GM19351 (cell line): ENCODE data around the gene ITGB4.

Experiments
- ATAC-seq: cut with Tn5 transposase; IDR thresholded peaks from one replicate; pipeline ENCODE4 v1.9.1; 2021; ENCODE audit warnings: mild to moderate bottlenecking, moderate library complexity; ENCODE audit not compliant: unreplicated experiment

The ITGB4 gene

GRCh38 chr17:75695830-75696271 is 25.4 kb upstream of the ITGB4 start:
- no peak for ATAC-seq

- no peak for ATAC-seq
These were observed 23.5 kb upstream of the ITGB4 start for GRCh38 chr17:75697651-75698291.

- ATAC-seq = no peak
These were observed 22.6 kb upstream of the ITGB4 start for GRCh38 chr17:75698659-75699058.

- ATAC-seq = no peak
These were observed 20.0 kb upstream of the ITGB4 start for GRCh38 chr17:75701288-75701687.

GRCh38 chr17:75703191-75703590 is 18.1 kb upstream of the ITGB4 start:
- no peak for ATAC-seq

GRCh38 chr17:75703591-75703990 is 17.7 kb upstream of the ITGB4 start:
- ATAC-seq = no peak

- ATAC-seq = no peak
These were observed 16.0 kb upstream of the ITGB4 start for GRCh38 chr17:75704963-75705875.

- ATAC-seq = no peak
These were observed 15.1 kb upstream of the ITGB4 start for GRCh38 chr17:75706042-75706728.

- no peak for ATAC-seq
These were observed 14.1 kb upstream of the ITGB4 start for GRCh38 chr17:75707079-75707571.

- ATAC-seq = no peak
These were observed 8.8 kb upstream of the ITGB4 start for GRCh38 chr17:75712446-75712845.

GRCh38 chr17:75719732-75720131 is 1.5 kb upstream of the ITGB4 start:
- no peak for ATAC-seq

- no peak for ATAC-seq
These were observed 278 bp downstream of the ITGB4 start for GRCh38 chr17:75721463-75722011.

GRCh38 chr17:75722076-75722475 is 817 bp downstream of the ITGB4 start:
- no peak for ATAC-seq

GRCh38 chr17:75722542-75723095 is 1.4 kb downstream of the ITGB4 start:
- no peak for ATAC-seq

GRCh38 chr17:75723171-75723930 is 2.1 kb downstream of the ITGB4 start:
- ATAC-seq = no peak

- no peak for ATAC-seq
These were observed 3.1 kb downstream of the ITGB4 start for GRCh38 chr17:75724016-75725003.

GRCh38 chr17:75725504-75725903 is 4.2 kb downstream of the ITGB4 start:
- ATAC-seq = no peak

GRCh38 chr17:75727391-75727790 is 6.1 kb downstream of the ITGB4 start:
- no peak for ATAC-seq

GRCh38 chr17:75729351-75729750 is 8.1 kb downstream of the ITGB4 start:
- ATAC-seq = no peak
